Vagina (tissue), 2 donors: Measurements from ENCODE around the gene BAZ1B. TPM values are rescaled to one million over a fixed set of nuclear protein-coding genes. Genes with fewer than 3 reads are reported as not detected.
A peak's percentile ranks its signal among the peaks of the same experiment; 100 is the strongest.
"Not testable (repeated sequence)": the region's sequence is repeated elsewhere in the genome, so short reads cannot be mapped to it uniquely, and the experiment has no call there.

Source experiments
- DNase-seq, 2 donors: peaks; one replicate each; pipeline ENCODE4 v3.0.0-alpha.2; 2017; ENCODE audit errors: extremely low spot score in 2 of 2
- H3K27ac ChIP-seq: fragments of 200-600 bp; sonication (generic); one replicate; pipeline ENCODE4 v1.5.1; 2019
- H3K27me3 ChIP-seq: fragments of 200-600 bp; sonication (generic); one replicate; pipeline ENCODE4 v1.5.1; 2019
- H3K36me3 ChIP-seq, 2 donors: fragments of 200-600 bp; sonication (generic); one replicate each; pipeline ENCODE4 v1.5.1; 2017 to 2019
- H3K4me1 ChIP-seq: fragments of 200-600 bp; sonication (generic); one replicate; pipeline ENCODE4 v1.5.1; 2019
- H3K4me3 ChIP-seq, 2 donors: fragments of 200-600 bp; sonication (generic); 1 replicate in 1 of 2; 2 replicates in 1 of 2; pipeline ENCODE4 v1.5.1; 2016 to 2019
- H3K9me3 ChIP-seq: fragments of 200-600 bp; sonication (generic); one replicate; pipeline ENCODE4 v1.5.1; 2019
- POLR2A ChIP-seq, 2 donors: fragments of 450-650 bp; IDR thresholded peaks; one replicate each; pipeline ENCODE4 v1.6.1; 2017; ENCODE audit warnings: antibody characterized with exemption in 2 of 2, mild to moderate bottlenecking in 2 of 2, moderate library complexity in 2 of 2
- POLR2AphosphoS5 ChIP-seq, 2 donors: sonication (generic); formaldehyde crosslinking; IDR thresholded peaks; one replicate each; pipeline ENCODE4 v1.9.0; 2017; ENCODE audit warnings: antibody characterized with exemption in 2 of 2, mild to moderate bottlenecking in 2 of 2, low read depth in 1 of 2; ENCODE audit not compliant: insufficient read depth in 1 of 2
- intact Hi-C: fragments of 100-400 bp; cut with DNase I; formaldehyde crosslinking; loops from one replicate; pipeline ENCODE4 v1.15.1; 2023
- total RNA-seq: library from RNA; depleted of rRNA; stranded (reverse); fragments of >200 nt; gene quantifications from one replicate; pipeline ENCODE4 v1.2.3, GENCODE V29; 2016
- TF ChIP-seq, protein P1 (sequence below), 3 experiments: fragments of 450-650 bp in 2 of 3; fragments of 200-600 bp in 1 of 3; sonication (generic) in 1 of 3; IDR thresholded peaks; one replicate each; pipeline ENCODE4 v1.5.1; 2017 to 2019; ENCODE audit warnings: antibody characterized with exemption in 3 of 3, mild to moderate bottlenecking in 2 of 3, moderate library complexity in 2 of 3

Gene BAZ1B
- total RNA-seq, 1 donor from 2014 or later, result 45.4 TPM

DNA sequence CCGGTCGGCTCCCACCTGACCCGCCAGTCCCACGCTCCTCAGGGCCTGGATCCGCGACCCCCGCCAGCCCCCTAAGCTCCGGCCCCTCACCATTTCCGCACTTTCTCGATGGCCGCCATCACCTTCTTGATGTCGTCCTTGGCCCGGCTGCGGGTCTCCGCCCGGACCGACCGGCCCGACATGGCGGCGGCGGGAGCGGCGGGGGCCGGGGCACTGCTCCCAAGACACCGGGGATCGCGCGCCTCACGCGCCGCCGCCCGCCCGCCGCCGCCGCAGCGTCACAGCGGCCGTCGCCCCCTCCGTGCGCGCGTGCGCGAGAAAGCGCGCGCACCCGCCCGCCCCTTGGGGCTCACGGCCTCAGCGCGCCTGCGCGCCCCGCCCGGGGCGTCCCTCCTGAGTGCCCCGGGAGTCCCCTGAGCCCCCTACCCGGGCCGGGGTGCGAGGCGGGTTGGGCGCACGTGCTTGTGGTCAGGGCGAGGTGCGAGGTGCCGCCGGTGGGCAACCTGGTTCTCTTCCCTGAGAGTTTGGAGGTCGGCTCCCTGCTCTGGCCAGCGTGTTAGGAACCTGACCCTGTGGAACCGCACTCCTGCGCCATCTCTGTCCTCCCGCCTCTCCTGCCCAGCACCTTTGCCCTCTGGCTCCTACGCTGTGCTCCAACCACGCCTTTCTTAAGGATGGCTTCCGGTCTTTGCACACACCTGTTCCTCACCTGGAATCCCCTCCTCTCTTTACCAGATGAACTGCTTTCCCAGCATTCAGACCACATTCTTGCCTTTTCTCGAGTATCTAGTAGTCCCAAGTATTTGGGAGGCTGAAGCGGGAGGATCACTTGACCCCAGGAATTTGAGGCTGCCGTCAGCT lies 35.5 kb upstream of the BAZ1B start, which contains the start of gene BCL7B:
Gene BCL7B, minus strand, starts transcription at position 294 of the 861 bp plus-strand sequence. Its CDS starts 112 bp downstream, at position 182.
- intact Hi-C loops, result loop anchor here (5.0 kb wide), 1 partner anchor 35 kb away; the partner anchor contains the start of gene BAZ1B
- DNase-seq, result peak in 1 of 2 donors; percentile 89

DNA sequence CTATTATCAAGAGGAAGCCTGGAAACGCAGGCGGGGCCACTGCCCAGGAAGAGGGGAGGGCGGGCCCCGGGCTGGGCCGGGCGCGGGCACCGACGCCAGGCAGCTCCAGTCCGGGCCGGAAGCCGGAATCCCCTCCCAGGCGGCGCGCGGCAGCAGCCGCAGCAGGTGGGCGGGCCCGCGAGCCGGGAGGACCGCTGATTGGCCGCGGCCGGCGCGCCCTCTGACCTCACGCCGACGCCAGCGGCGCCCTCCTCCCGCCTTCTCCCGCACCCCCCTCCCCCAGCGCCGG lies 35.0 kb upstream of the BAZ1B start:
- Histone ChIP-seq H3K36me3 (peaks cover 0 to 15% of the 10 kb centered on the region in 2 donors), H3K9me3 (no peaks in the 10 kb centered on the region), H3K4me3 (peak overlapping the region; percentile 73 to 95), H3K27me3 (no peaks in the 10 kb centered on the region), H3K27ac (peak overlapping the region; percentile 99), H3K4me1 (peaks cover 24% of the 10 kb centered on the region)
- TF ChIP-seq, protein P1, sequence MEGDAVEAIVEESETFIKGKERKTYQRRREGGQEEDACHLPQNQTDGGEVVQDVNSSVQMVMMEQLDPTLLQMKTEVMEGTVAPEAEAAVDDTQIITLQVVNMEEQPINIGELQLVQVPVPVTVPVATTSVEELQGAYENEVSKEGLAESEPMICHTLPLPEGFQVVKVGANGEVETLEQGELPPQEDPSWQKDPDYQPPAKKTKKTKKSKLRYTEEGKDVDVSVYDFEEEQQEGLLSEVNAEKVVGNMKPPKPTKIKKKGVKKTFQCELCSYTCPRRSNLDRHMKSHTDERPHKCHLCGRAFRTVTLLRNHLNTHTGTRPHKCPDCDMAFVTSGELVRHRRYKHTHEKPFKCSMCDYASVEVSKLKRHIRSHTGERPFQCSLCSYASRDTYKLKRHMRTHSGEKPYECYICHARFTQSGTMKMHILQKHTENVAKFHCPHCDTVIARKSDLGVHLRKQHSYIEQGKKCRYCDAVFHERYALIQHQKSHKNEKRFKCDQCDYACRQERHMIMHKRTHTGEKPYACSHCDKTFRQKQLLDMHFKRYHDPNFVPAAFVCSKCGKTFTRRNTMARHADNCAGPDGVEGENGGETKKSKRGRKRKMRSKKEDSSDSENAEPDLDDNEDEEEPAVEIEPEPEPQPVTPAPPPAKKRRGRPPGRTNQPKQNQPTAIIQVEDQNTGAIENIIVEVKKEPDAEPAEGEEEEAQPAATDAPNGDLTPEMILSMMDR (IDR thresholded peaks at IDR 0.05), result no peak
- no peak for TF ChIP-seq POLR2A (IDR thresholded peaks at IDR 0.05)
- peak in 1 of 2 donors; percentile 45 for TF ChIP-seq POLR2AphosphoS5 (IDR thresholded peaks at IDR 0.05; ENCODE audit: insufficient read depth in 1 of 2, low read depth in 1 of 2)
- intact Hi-C loops, result loop anchor here (5.0 kb wide), 1 partner anchor 35 kb away; the partner anchor contains the start of gene BAZ1B
- DNase-seq, result peak in 1 of 2 donors; percentile 95

More for the DNA sequence above, 35.5 kb upstream of the BAZ1B start, which contains the start of gene BCL7B:
- TF ChIP-seq POLR2AphosphoS5 (IDR thresholded peaks at IDR 0.05; ENCODE audit: insufficient read depth in 1 of 2, low read depth in 1 of 2) (peak in 1 of 2 donors; percentile 59), POLR2A (IDR thresholded peaks at IDR 0.05) (peak in 1 of 2 donors; percentile 45)
- TF ChIP-seq, protein P1 (IDR thresholded peaks at IDR 0.05), result no peak
- Histone ChIP-seq H3K27me3 (no peaks in the 10 kb centered on the region), H3K4me3 (peak within 1 kb of the TSS; percentile 73 to 95), H3K9me3 (no peaks in the 10 kb centered on the region), H3K36me3 (peaks cover 0 to 9% of the 10 kb centered on the region in 2 donors), H3K4me1 (peaks cover 24% of the 10 kb centered on the region), H3K27ac (peak within 1 kb of the TSS; percentile 99)

DNA sequence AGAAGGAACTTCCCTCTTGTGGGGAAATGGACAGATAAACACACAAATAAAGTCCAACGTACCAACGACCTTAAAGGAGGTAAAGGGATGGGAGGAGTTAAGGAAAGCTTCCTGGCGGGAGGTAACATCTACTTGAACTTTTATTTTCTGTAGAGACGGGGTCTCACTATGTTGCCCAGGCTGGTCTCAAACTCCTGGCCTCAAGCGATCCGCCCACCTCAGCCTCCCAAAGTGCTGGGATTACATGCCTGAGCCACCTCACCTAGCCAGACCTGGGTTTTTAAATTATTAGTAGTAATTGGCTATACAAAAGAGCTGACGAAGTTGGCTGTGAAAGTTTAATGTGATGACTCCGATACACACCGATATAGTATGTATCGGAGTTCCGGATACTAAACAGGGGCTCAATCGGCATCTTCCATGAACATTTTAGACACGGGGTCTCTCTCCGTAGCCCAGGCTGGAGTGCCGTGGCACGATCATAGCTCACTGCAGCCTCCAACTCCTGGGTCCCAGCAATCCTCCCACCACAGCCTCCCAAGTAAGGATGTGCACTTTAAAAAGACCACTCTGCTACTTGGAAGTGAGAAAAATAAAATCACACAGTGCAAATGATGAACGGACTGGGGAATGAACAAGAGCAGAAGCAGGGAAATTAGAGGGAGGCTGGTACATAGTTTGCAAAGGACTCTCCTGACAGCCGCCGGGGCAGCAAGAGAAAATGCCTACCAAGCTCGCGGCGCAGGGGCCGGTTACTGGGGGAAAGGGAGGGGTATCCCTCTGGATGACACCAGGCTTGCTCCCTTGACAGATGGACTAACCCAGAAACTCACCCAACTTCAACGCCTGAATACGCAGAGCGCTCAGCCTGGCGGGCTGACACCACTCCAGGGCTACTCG lies 34.4 kb upstream of the BAZ1B start:
- intact Hi-C loops, result loop anchor here (5.0 kb wide), 1 partner anchor 34 kb away; the partner anchor contains the start of gene BAZ1B
- Histone ChIP-seq H3K9me3 (no peaks in the 10 kb centered on the region), H3K4me1 (peaks cover 24% of the 10 kb centered on the region), H3K4me3 (peak overlapping the region; percentile 73 to 95), H3K27ac (peak overlapping the region; percentile 99), H3K27me3 (no peaks in the 10 kb centered on the region), H3K36me3 (peaks cover 0 to 21% of the 10 kb centered on the region in 2 donors)
- TF ChIP-seq POLR2AphosphoS5 (IDR thresholded peaks at IDR 0.05; ENCODE audit: insufficient read depth in 1 of 2, low read depth in 1 of 2), result peak in 1 of 2 donors; percentile 72
- no peak for TF ChIP-seq POLR2A (IDR thresholded peaks at IDR 0.05)
- DNase-seq, result no peak

DNA sequence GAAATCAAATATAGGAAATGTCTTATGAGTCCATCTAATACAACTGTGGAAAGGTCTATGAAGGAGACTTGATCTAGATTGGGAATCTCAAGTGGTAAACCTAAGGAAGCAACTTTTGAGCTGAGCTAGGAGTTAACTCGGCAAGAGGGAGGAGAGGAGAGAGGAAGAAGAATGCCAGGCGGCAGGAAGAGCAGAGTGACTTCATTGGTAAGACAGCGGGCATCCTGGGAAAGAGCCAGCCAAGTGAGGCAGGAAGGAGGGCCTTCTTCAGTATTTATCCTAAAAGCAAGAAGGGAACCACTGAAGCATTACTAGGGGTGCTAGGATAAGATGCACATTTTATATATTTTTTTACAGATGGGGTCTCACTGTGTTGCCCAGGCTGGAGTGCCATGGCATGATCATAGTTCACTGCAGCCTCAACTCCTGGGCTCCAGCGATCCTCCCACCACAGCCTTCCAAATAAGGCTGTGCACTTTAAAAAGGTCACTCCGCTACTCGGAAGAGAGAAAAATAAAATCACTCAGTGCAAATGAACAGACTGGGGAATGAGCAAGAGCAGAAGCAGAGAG lies 33.4 kb upstream of the BAZ1B start:
- Histone ChIP-seq H3K27me3 (no peaks in the 10 kb centered on the region), H3K4me1 (peaks cover 24% of the 10 kb centered on the region), H3K27ac (peak overlapping the region; percentile 99), H3K4me3 (peak overlapping the region; percentile 73 to 95), H3K36me3 (peaks cover 0 to 26% of the 10 kb centered on the region in 2 donors), H3K9me3 (no peaks in the 10 kb centered on the region)
- TF ChIP-seq POLR2A (IDR thresholded peaks at IDR 0.05) (no peak), POLR2AphosphoS5 (IDR thresholded peaks at IDR 0.05; ENCODE audit: insufficient read depth in 1 of 2, low read depth in 1 of 2) (no peak)
- TF ChIP-seq, protein P1 (IDR thresholded peaks at IDR 0.05), result no peak
- intact Hi-C loops, result loop anchor here (5.0 kb wide), 1 partner anchor 33 kb away; the partner anchor contains the start of gene BAZ1B
- no peak for DNase-seq

DNA sequence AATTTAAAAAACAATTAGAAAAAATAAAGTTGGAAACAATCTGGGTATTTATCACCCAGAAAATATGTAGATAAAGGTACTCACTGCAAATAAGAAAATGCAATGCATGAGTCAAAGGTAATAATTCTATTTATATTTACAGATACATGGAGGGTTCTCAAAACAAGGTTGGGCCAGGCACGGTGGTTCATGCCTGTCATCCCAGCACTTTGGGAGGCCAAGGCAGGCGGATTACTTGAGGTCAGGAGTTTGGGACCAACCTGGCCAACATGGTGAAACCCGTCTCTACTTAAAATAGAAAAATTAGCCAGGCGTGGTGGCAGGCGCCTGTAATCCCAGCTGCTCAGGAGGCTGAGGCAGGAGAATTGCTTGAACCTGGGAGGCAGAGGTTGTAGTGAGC lies 28.0 kb upstream of the BAZ1B start:
- DNase-seq, intact Hi-C loops: not testable (repeated sequence)
- peaks cover 14% of the 10 kb centered on the region for H3K4me1 ChIP-seq

More for the DNA sequence above, 28.0 kb upstream of the BAZ1B start:
- H3K27ac ChIP-seq, H3K27me3 ChIP-seq, H3K9me3 ChIP-seq, H3K4me3 ChIP-seq: not testable (repeated sequence)
- peaks cover 0 to 36% of the 10 kb centered on the region in 2 donors for H3K36me3 ChIP-seq
